HL-60/S4 treated with retinoic acid at 250 ng/mL for 4 days and 3 days (cell line): ENCODE results near the gene JAG2.

Source experiments
- in situ Hi-C: fragments of 300-500 bp; cut with MboI; formaldehyde crosslinking; loops from 2 replicates; pipeline ENCODE4 v1.7.0; 2022; ENCODE audit warnings: low sequenced_read_pairs

Gene JAG2

GRCh38 chr14:105142651-105143450 lies 25.7 kb downstream of the JAG2 start:
- in situ Hi-C loops = no loop called here

GRCh38 chr14:105141486-105142281 lies 26.9 kb downstream of the JAG2 start:
- in situ Hi-C loops = no loop called here

GRCh38 chr14:105141026-105141425 lies 27.6 kb downstream of the JAG2 start:
- in situ Hi-C loops = no loop called here

- in situ Hi-C loops = no loop called here
Observed at GRCh38 chr14:105140581-105140980, 28.0 kb downstream of the JAG2 start.

GRCh38 chr14:105139831-105140239 lies 28.7 kb downstream of the JAG2 start:
- in situ Hi-C loops = no loop called here

- in situ Hi-C loops = no loop called here
Observed at GRCh38 chr14:105139212-105139825, 29.3 kb downstream of the JAG2 start.

- in situ Hi-C loops = no loop called here
Observed at GRCh38 chr14:105138551-105139111, 29.9 kb downstream of the JAG2 start.

GRCh38 chr14:105138021-105138541 lies 30.5 kb downstream of the JAG2 start:
- in situ Hi-C loops = no loop called here

GRCh38 chr14:105137481-105138020 lies 31.0 kb downstream of the JAG2 start:
- in situ Hi-C loops = no loop called here

- in situ Hi-C loops = no loop called here
Observed at GRCh38 chr14:105136401-105137322, 31.9 kb downstream of the JAG2 start.

GRCh38 chr14:105135700-105136395 lies 32.7 kb downstream of the JAG2 start:
- in situ Hi-C loops = no loop called here

GRCh38 chr14:105132921-105133654 lies 35.5 kb downstream of the JAG2 start:
- in situ Hi-C loops = no loop called here

- in situ Hi-C loops = no loop called here
Observed at GRCh38 chr14:105131241-105131640, 37.3 kb downstream of the JAG2 start.

GRCh38 chr14:105128059-105128458 lies 40.5 kb downstream of the JAG2 start:
- in situ Hi-C loops = no loop called here

GRCh38 chr14:105126981-105127329 lies 41.6 kb downstream of the JAG2 start:
- in situ Hi-C loops = no loop called here

GRCh38 chr14:105126126-105126980 lies 42.2 kb downstream of the JAG2 start:
- in situ Hi-C loops = no loop called here

GRCh38 chr14:105124823-105125222 lies 43.8 kb downstream of the JAG2 start:
- in situ Hi-C loops = no loop called here
